H1 (cell line): Measurements from ENCODE around the gene UBQLNL. TPM values are rescaled to one million over a fixed set of nuclear protein-coding genes. Genes with fewer than 3 reads are reported as not detected.

ENCODE experiments used
- ATF3 ChIP-seq: IDR thresholded peaks from 2 replicates; pipeline ENCODE4 v1.6.1; 2011; ENCODE audit warnings: low read depth, mild to moderate bottlenecking, low read length; ENCODE audit not compliant: insufficient read depth
- EGR1 ChIP-seq: IDR thresholded peaks from 2 replicates; pipeline ENCODE4 v1.6.1; 2011; ENCODE audit warnings: low read depth, low read length, borderline replicate concordance
- KDM1A ChIP-seq: fragments of 200-600, 300-600 bp; sonication (generic); IDR thresholded peaks from 2 replicates; pipeline ENCODE4 v1.7.1; 2016; ENCODE audit warnings: mild to moderate bottlenecking, low read length, borderline replicate concordance
- polyA plus RNA-seq, 7 experiments: library from polyadenylated mRNA; depleted of rRNA in 3 of 7; stranded (reverse) in 5 of 7; unstranded in 2 of 7; fragments of >200 nt in 5 of 7; fragments of 200-250 nt in 2 of 7; gene quantifications; 1 replicate in 5 of 7; 2 replicates in 1 of 7; 4 replicates in 1 of 7; pipeline versions ENCODE4 v1.2.1 to v1.2.3, GENCODE V29; 2011 to 2013; ENCODE audit warnings: missing spikeins in 2 of 7, mixed read lengths in 2 of 7
- total RNA-seq: library from RNA; stranded (reverse); fragmentation: NEBNext Ultra II Directional; extraction: Animal tissue kit (Norgen Biotek cat#: 25700); gene quantifications from 2 replicates; pipeline ENCODE4 v1.2.1, GENCODE V29; 2021

UBQLNL gene
- total and polyA plus RNA-seq, 2 of the 8 experiments (the other 6 are each of a cell fraction or from before 2014, with no cell fraction given), result 0.35 TPM; not detected in 1

GRCh38 chr11:5505363-5506048, 11.0 kb downstream of the UBQLNL start (continued):
- TF ChIP-seq EGR1 (no peak), KDM1A (no peak), ATF3 (no peak)
- TF ChIP-seq, all 59 proteins: peak for 0
